A549 treated with CORT108297 at 1 μM for 4 hours (cell line): ENCODE measurements around the gene MRTFA. TPM values are rescaled to one million over a fixed set of nuclear protein-coding genes. Genes with fewer than 3 reads are reported as not detected.

Source experiments
- total RNA-seq: library from RNA; stranded (reverse); fragments of 200-300 nt; extraction: Qiagen RNA extraction; gene quantifications from 5 replicates; pipeline ENCODE4 v1.2.3, GENCODE V29; 2022

MRTFA gene
- 39.1 to 47.9 TPM (median 47.1 TPM) in 5 replicates for total RNA-seq

DNA sequence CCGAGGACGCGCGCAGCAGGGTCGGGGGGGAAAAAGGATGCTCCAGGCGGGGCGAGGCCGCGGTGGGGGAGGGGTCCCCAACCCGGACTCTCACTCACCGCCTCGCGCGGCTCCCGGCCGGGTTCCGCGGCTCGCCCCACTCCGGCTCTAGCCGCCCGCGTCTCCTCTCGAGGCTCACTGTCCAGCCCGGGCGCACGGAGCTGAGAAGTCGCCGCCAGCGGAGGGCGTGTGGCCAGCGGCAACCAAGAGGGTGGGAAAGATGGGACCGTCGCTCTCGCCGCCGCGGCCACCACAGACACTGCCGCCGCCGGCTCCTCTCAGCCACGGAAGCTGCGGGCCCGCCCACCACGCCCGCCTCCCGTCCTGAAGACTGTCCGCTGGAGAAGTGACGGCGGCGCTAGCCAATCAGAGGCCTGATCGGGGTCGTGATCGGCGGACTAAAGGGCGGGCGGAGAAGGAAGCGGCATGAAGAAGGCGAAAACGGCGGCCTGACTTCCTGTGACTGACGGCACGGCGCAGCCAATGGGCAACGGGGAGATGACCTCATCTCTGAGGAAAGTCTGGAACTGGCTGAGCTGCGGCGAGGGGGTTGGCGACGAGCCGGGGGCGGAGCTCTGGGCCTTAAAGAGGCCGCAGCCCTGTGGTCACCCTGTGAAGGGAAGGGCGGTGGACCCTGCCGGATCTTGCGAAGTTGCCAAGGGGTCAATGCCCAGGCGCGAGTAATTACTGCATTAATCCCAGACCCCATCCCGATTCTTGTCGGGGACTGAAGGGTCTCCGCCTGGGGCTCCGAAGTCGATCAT lies at the start of gene MRTFA:
Gene MRTFA (minus strand): TSS at position 340 of the 803 bp plus-strand sequence.

GRCh38 chr22:40679249-40679963 lies 42.9 kb upstream of the MRTFA start, which contains the start of gene MCHR1:
TSS of gene MCHR1 (plus strand) at chr22:40679484. CDS start at chr22:40679653, 169 bp downstream.

Other genes with a start within 250 kb of the MRTFA start
- gene MCHR1, start 42.8 kb upstream of the MRTFA start, total RNA-seq: not detected in 5 replicates
- gene SLC25A17, start 182.6 kb upstream of the MRTFA start, total RNA-seq: 22.1 to 28.3 TPM (median 22.9 TPM) in 5 replicates
- gene ST13, start 219.9 kb upstream of the MRTFA start, total RNA-seq: 143 to 183 TPM (median 153 TPM) in 5 replicates
- gene XPNPEP3, start 220.4 kb upstream of the MRTFA start, total RNA-seq: 6.4 to 10.2 TPM (median 8.9 TPM) in 5 replicates
- not detected in 5 replicates for gene DNAJB7, start 225.4 kb upstream of the MRTFA start, total RNA-seq